ENCODE results near the gene TFB2M.

The TFB2M gene

DNA sequence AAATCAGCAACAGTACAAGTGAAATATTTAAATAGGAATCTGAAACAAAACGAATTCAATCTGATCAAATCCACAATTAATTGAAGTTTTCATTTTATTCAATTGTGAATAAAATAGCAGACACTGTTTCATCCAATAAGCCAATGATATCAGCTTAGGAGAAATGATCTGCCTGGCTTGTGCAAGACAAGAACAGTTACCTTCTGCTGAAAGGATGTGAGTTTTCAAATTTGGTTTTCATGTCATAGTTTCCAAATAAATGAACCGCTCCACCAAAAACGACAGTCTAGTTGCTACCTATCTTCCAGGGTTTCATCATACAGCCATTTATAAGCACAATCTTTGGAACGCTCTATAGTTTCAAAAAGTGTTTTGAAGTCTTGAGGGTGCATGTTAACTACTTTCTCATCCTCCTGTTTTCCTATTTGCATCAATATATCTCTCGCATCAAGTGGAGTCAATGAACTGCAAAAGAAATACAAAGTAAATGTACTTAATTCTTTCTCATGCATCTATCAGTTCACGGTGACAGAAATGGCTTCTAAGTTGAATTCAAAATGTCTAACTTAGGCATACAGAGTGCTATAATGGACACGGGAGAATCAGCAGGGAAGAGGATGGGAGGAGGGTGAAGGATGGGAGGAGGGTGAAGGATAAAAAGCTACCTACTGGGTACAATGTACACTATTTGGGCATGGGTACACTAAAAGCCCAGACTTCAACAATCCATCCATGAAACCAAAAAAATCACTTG, 25.1 kb downstream of the TFB2M start:
- no peak for TF ChIP-seq ZFX (IDR thresholded peaks at IDR 0.05)
- TF ChIP-seq, protein P1, sequence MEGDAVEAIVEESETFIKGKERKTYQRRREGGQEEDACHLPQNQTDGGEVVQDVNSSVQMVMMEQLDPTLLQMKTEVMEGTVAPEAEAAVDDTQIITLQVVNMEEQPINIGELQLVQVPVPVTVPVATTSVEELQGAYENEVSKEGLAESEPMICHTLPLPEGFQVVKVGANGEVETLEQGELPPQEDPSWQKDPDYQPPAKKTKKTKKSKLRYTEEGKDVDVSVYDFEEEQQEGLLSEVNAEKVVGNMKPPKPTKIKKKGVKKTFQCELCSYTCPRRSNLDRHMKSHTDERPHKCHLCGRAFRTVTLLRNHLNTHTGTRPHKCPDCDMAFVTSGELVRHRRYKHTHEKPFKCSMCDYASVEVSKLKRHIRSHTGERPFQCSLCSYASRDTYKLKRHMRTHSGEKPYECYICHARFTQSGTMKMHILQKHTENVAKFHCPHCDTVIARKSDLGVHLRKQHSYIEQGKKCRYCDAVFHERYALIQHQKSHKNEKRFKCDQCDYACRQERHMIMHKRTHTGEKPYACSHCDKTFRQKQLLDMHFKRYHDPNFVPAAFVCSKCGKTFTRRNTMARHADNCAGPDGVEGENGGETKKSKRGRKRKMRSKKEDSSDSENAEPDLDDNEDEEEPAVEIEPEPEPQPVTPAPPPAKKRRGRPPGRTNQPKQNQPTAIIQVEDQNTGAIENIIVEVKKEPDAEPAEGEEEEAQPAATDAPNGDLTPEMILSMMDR (conservative IDR thresholded peaks at IDR 0.05), result no peak
- H3K27ac ChIP-seq, result no peak overlapping the region

DNA sequence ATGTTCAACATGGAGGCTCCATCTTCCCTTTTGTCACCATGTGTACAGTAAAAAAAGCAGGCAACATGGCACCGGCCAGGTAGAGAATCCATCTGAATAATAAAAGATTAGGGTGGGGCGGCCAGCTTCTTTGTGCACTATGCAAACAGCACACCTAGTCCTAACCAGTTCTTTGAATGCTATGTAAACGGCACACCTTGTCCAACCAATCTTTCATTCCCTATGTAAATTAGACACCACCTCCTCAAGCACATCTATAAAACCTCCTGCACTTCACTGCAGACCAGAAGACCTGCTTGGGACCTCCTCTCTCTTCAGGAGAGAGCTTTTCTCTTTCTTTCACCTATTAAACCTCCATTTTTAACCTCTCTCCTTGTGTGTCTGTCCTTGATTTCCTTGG, 28.2 kb downstream of the TFB2M start:
- TF ChIP-seq ZFX (IDR thresholded peaks at IDR 0.05), result no peak
- peak overlapping the region; percentile 8; the same call in 1 of the 2 replicates for H3K27ac ChIP-seq

DNA sequence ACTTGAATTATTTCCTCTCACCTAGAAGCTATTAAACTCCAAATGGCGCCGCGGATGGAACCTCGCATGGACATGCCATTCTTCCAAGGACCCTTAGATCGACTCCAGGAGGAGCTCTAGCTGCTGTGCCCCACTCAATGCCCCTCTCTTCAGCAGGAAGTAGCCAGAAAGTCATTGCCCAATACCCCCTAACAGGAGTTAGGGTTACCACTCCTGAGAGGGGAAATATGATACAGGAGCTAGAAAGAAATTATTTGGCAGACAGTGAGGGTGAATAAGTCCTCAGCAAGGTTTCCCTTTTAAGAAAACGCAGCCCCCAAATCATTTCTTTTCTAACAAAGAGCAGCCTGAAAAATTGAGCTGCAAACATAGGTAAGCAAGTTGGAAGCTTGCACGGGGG, 28.6 kb downstream of the TFB2M start:
- H3K27ac ChIP-seq, result no peak overlapping the region
- TF ChIP-seq, protein P1 (conservative IDR thresholded peaks at IDR 0.05), result no peak

DNA sequence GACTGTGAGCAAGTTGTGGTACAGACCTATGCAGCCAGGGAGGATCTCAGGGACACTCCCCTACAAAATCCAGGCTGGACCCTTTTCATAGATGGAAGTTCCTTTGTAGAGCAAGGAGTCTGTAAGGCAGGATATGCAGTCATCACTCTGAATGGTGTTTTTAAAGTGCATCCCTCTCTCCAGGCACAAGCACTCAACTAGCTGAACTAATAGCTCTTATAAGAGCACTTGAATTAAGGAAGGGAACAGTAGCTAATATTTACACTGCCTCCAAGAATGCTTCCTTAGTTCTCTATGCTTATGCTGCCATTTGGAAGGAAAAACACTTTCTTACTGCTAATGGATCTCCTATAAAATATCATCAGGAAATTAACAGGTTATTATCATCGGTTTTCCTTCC, 31.9 kb downstream of the TFB2M start:
- TF ChIP-seq, protein P1 (conservative IDR thresholded peaks at IDR 0.05), result no peak
- no peak for TF ChIP-seq ZFX (IDR thresholded peaks at IDR 0.05)
- no peak overlapping the region for H3K27ac ChIP-seq

DNA sequence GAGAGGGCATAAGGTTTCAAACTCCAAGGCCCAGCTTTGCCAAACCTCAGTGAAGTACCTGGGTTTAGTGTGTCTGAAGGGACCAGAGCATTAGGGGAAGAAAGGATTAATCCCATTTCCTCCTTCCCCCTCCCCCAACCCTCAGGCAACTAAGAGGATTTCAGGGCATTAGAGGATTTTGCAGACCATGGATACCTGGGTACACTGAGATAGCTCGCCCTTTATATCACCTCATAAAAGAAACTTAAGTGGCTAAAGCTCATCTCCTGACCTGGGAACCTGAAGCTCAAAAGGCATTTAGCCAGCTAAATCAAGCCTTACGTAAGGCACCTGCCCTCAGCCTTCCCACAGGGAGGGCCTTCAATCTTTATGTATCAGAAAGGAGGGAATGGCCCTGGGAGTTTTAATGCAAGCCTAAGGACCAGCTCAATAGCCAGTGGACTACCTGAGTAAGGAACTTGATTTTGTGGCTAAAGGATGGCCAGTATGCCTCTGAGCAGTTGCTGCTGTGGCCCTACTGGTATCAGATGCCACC, 32.6 kb downstream of the TFB2M start:
- no peak for TF ChIP-seq ZFX (IDR thresholded peaks at IDR 0.05)
- TF ChIP-seq, protein P1 (conservative IDR thresholded peaks at IDR 0.05), result no peak
- no peak overlapping the region for H3K27ac ChIP-seq

DNA sequence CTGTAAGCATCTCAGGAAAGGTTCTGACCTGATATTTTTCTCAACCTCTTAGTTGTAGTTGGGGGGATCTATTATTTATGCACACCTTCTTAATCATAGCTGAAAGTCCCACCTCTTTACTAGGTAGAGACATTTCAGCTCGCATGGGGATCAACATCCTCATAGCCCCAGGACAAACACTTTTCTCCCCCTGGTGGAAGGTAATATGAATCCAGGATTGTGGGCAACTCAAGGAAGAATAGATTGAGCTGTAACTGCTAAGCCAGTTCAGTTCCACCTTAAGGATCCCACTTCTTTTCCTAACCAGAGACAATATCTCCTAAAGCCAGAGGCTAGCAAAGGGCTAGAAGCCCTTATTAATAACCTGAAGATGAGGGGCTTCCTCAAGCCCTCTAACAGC, 33.5 kb downstream of the TFB2M start:
- no peak overlapping the region for H3K27ac ChIP-seq

DNA sequence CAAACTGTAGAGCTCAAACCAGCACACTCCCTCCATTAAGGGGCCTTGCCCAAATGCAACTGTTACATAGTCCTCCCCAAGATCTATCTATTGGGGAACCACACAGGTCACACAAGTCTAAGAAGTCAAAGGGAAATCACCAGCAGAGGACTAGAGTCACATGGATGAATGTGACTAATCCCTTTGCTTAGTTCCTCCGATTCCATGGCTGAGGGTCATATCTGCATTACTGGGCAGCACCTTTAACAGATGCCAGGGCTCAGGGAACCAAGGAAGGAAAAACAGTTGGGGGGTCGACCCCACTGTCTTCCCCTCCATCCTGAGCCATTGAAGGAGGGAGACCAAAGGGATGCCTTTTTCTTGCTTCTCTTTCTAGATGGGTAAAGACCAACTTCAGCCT, 35.6 kb downstream of the TFB2M start:
- TF ChIP-seq ZFX (IDR thresholded peaks at IDR 0.05), result no peak
- TF ChIP-seq, protein P1 (conservative IDR thresholded peaks at IDR 0.05), result no peak
- no peak overlapping the region for H3K27ac ChIP-seq

More for the DNA sequence above, 33.5 kb downstream of the TFB2M start:
- TF ChIP-seq, protein P1 (conservative IDR thresholded peaks at IDR 0.05), result no peak; the same call in 1 of the 2 replicates
- no peak for TF ChIP-seq ZFX (IDR thresholded peaks at IDR 0.05)

All from C4-2B (cell line).